Measurements from ENCODE around the gene GRAMD4. TPM values are rescaled to one million over a fixed set of nuclear protein-coding genes. Genes with fewer than 3 reads are reported as not detected.

The GRAMD4 gene
- total and polyA plus RNA-seq, 4 donors: 16.3 to 67.7 (median 21.2) TPM

DNA sequence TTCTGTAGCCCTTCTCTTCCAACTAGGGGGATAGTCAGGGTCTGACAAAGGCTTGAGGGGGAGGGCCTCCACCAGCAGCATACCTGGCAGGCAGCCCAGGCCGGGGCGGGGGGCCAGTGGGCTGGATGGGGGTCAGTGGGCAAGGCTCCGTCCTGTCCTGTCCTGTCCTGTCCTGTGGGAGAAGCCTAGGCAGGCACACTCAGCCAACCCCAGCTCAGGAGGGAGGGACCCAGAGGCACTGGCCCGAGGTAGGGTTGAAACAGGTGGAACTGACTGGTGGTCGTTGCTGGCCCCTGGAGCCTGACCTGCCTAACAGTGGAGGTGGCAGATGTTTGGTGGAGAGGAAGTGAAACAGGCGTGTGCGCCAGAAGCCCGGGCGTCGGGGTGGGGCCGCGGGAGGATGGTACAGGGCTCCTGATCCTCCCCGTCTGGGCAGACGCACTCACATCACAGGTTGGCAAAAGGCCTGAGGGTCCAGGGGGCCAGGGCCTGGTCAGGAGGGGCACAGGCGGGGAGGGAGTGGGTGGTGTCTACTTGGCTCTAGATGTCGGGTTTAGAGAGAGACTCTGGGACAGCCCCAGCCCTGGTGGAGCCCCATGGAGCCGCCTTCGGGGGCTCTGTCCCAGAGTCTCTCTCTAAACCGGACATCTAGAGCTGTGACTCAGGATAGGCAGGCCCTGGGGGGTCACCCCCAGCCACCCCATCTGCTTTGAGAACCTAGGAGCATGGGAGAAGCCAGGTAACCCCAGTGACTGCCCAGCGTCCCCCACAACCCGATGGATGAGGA is 32.5 kb upstream of the GRAMD4 start:
- Histone ChIP-seq H3K4me1 (ENCODE audit: control insufficient read depth in 5 of 5, insufficient read depth in 5 of 5, low read length in 5 of 5) (peaks cover 3 to 41% (median 25%) of the 10 kb centered on the region in 5 donors), H3K9ac (ENCODE audit: insufficient read depth in 1 of 2, low read length in 2 of 2) (no peak overlapping the region), H3K27me3 (ENCODE audit: control insufficient read depth in 3 of 3, insufficient read depth in 3 of 3, low read length in 2 of 3) (no peaks in the 10 kb centered on the region), H3K9me3 (ENCODE audit: control insufficient read depth in 4 of 4, insufficient read depth in 3 of 4, low read length in 3 of 4) (no peaks in the 10 kb centered on the region), H3K36me3 (ENCODE audit: control insufficient read depth in 4 of 4, insufficient read depth in 4 of 4, low read length in 4 of 4) (no peaks in the 10 kb centered on the region), H3K4me3 (no peak overlapping the region), H3K27ac (ENCODE audit: low read depth in 1 of 2, low read length in 1 of 2) (peak overlapping the region in 1 of 2 donors; percentile 90)
- TF ChIP-seq, protein P1, sequence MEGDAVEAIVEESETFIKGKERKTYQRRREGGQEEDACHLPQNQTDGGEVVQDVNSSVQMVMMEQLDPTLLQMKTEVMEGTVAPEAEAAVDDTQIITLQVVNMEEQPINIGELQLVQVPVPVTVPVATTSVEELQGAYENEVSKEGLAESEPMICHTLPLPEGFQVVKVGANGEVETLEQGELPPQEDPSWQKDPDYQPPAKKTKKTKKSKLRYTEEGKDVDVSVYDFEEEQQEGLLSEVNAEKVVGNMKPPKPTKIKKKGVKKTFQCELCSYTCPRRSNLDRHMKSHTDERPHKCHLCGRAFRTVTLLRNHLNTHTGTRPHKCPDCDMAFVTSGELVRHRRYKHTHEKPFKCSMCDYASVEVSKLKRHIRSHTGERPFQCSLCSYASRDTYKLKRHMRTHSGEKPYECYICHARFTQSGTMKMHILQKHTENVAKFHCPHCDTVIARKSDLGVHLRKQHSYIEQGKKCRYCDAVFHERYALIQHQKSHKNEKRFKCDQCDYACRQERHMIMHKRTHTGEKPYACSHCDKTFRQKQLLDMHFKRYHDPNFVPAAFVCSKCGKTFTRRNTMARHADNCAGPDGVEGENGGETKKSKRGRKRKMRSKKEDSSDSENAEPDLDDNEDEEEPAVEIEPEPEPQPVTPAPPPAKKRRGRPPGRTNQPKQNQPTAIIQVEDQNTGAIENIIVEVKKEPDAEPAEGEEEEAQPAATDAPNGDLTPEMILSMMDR (IDR thresholded peaks at IDR 0.05; ENCODE audit: control extremely low read depth, extremely low read depth): no peak
- DNase-seq (peak in 1 of 3 donors; percentile 69), ATAC-seq (ENCODE audit: insufficient read depth, low FRiP score) (peak; percentile 7)
- WGBS, 2 donors: 51 to 59% methylated on average over 21 of the region's 21 CpGs

DNA sequence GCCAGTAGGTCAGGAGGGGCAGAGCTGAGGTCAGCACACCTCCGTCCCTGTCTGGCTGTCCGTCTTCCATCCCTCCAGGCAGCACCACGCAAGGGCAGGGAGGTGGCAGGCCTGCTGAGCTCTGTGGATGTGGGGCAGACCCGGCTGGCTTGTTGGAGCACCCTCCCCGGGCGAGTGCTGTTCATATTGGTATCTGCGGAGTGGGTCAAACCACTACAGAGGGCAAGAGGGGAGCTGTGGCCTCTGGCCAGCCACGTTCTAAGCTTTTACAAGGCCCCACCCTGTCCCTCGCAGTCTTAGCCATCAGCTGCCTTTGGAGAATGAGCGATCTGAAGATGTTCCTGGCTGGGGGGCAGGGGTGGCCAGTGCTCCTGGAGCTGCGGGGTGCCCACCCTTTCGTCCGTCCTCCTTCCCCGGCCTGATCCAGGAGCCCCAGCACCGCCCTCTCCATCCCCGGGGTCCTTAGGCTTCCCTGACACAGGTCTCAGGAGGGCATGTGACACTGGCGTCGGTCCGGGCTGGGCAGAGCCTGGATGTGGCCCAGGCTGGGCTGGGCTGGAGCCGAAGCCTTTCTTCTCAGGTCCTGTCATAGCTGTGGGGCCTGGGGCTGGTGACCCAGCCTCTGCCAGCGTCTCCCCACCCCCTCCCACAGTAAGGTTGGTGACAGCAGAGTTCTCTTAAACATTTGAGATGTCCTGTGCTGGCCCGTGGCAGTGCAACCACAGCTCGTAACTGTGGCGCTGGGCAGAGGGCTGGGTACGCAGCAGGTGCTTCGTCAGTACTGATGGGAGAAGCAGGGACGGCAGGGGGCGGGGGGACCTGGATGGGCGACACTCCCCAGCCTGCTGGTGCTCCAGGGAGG is 31.7 kb upstream of the GRAMD4 start:
- H3K27ac ChIP-seq (ENCODE audit: low read depth in 1 of 2, low read length in 1 of 2): peak overlapping the region in 1 of 2 donors; percentile 90
- H3K4me1 ChIP-seq (ENCODE audit: control insufficient read depth in 5 of 5, insufficient read depth in 5 of 5, low read length in 5 of 5): peaks cover 3 to 47% (median 25%) of the 10 kb centered on the region in 5 donors

DNA sequence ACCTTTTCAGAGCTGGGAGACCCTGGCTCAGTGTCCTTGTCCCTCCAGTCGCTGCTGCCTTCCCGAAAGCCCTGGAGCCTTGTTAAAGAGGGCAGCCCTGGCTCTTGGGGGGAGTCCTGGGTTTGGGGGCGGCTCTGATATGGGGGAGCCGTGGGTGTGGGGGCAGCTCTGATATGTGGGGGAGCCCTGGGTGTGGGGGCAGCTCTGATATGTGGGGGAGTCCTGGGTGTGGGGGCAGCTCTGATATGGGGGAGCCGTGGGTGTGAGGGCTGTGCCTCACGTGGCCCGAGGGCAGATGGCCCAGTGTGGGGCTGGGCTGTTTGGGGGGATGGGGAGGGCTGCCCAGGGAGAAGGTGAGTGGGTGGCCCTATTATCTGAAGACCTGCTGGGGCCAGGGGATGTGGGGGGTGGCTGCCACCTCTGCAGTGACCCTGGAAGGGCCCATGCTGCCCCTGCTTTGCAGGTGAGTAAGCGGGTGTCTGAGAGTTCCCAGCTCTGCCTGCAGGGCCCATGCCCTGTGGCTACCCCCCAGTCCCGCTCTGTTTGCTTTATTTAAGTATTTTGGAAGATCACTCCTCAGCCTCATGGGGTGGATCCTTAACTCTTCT is 30.9 kb upstream of the GRAMD4 start:
- Histone ChIP-seq H3K27ac (ENCODE audit: low read depth in 1 of 2, low read length in 1 of 2) (peak overlapping the region in 1 of 2 donors; percentile 90), H3K4me1 (ENCODE audit: control insufficient read depth in 5 of 5, insufficient read depth in 5 of 5, low read length in 5 of 5) (peaks cover 3 to 44% (median 23%) of the 10 kb centered on the region in 5 donors), H3K36me3 (ENCODE audit: control insufficient read depth in 4 of 4, insufficient read depth in 4 of 4, low read length in 4 of 4) (no peaks in the 10 kb centered on the region), H3K4me3 (no peak overlapping the region), H3K27me3 (ENCODE audit: control insufficient read depth in 3 of 3, insufficient read depth in 3 of 3, low read length in 2 of 3) (no peaks in the 10 kb centered on the region), H3K9me3 (ENCODE audit: control insufficient read depth in 4 of 4, insufficient read depth in 3 of 4, low read length in 3 of 4) (no peaks in the 10 kb centered on the region), H3K9ac (ENCODE audit: insufficient read depth in 1 of 2, low read length in 2 of 2) (no peak overlapping the region)
- DNase-seq (no peak), ATAC-seq (ENCODE audit: insufficient read depth, low FRiP score) (no peak)
- TF ChIP-seq, protein P1 (IDR thresholded peaks at IDR 0.05; ENCODE audit: control extremely low read depth, extremely low read depth): no peak
- 90% methylated on average over 9 of the region's 9 CpGs for WGBS, 2 donors

More for the DNA sequence above, 31.7 kb upstream of the GRAMD4 start:
- no peak overlapping the region for H3K9ac ChIP-seq (ENCODE audit: insufficient read depth in 1 of 2, low read length in 2 of 2)
- DNase-seq (no peak), ATAC-seq (ENCODE audit: insufficient read depth, low FRiP score) (no peak)
- no peak overlapping the region for H3K4me3 ChIP-seq
- 74 to 89% methylated on average over 29 of the region's 29 CpGs for WGBS, 2 donors
- H3K9me3 ChIP-seq (ENCODE audit: control insufficient read depth in 4 of 4, insufficient read depth in 3 of 4, low read length in 3 of 4): no peaks in the 10 kb centered on the region
- no peaks in the 10 kb centered on the region for H3K36me3 ChIP-seq (ENCODE audit: control insufficient read depth in 4 of 4, insufficient read depth in 4 of 4, low read length in 4 of 4)
- TF ChIP-seq, protein P1 (IDR thresholded peaks at IDR 0.05; ENCODE audit: control extremely low read depth, extremely low read depth): no peak
- H3K27me3 ChIP-seq (ENCODE audit: control insufficient read depth in 3 of 3, insufficient read depth in 3 of 3, low read length in 2 of 3): no peaks in the 10 kb centered on the region

All from lung (tissue), 12 donors.